ENCODE data around the gene DISP1.

Gene DISP1

DNA sequence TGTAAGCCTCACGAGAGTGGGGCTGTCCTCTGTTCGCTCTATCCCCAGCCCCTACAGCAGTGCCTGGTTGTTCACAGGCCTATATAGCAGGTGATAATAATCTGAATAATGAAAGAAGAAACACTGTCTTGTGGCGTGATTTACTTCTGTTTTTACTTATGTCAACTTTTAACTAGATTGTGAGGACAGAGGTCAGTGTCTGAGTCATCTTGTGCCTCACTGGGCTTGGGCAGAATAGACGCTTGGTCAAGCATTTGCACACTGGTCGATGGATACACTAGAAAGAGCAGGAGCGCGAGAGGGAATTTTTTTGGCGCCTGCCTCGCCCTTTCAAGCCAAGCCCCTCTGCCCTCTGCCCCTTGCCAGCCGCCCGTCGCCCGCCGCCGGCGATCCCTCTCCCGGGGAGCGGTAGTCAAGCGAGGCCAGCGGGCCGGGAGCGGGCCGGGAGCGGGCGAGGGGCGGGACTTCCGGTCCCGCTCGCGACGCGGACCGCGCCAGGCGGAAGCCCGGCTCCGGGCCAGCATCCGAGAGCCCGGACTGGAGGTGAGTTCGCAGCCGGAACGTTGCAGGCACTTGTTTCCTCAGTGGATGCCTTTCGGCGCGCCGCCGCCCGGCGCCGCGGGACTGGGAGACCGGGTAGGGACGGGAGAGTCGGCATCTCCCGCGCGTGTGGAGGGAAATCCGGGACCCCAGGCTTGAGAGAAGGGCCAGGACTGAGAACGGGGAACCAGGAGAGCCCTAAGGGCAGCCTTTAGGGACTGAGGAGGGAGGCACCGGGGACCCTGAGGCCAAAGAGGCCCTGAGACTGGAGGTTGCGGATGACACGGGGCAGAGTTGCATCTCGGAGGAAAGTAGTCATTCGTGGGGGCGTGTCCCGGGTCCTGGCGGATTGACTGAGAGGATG is at the start of gene DISP1:
DISP1 (plus strand) TSS at position 504 of the 904 bp plus-strand sequence. CDS start 127,785 bp downstream, outside the sequence.
- DNase-seq, result peak; percentile 63

GRCh38 chr1:222767152-222767571 is 47.7 kb upstream of the DISP1 start:
- DNase-seq, result no peak

- DNase-seq, result no peak
Measured at GRCh38 chr1:222768592-222768991, 46.2 kb upstream of the DISP1 start.

DNA sequence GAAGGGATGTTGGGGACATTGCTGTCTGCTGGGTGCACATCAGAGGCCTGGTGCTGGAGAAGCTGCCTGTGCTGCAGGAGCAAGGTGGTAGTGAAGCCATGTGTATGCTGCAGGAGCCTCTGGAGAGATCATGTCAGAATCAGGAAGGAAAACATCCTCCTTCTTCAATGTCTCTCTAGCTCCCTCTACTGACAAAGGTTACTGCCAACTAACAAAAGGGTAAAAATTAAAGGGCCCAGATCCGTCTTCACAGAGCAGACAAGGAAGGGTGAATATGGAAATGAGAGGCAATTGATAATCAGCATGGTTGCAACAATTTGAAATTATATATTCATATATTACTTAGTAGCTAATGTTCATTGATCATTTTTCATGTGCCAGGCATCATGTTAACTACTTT is 45.7 kb upstream of the DISP1 start:
- no peak for DNase-seq

GRCh38 chr1:222769971-222770620 is 44.7 kb upstream of the DISP1 start:
- no peak for DNase-seq

DNA sequence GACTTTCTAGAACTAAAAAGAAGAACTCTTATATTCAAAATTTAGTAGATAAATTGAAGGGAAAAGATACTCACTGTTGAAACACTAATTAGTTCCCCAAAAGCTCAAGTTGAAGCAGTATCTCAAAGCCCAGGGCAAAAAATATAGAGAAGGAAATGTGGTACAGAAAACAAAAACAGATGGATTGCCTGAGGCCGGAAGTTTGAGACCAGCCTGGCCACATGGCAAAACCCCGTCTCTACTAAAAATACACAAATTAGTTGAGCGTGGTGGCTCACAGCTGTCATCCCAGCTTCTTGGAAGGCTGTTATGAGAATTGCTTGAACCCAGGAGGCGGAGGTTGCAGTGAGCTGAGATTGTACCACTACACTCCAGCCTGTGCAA is 41.9 kb upstream of the DISP1 start:
- no peak for DNase-seq

DNA sequence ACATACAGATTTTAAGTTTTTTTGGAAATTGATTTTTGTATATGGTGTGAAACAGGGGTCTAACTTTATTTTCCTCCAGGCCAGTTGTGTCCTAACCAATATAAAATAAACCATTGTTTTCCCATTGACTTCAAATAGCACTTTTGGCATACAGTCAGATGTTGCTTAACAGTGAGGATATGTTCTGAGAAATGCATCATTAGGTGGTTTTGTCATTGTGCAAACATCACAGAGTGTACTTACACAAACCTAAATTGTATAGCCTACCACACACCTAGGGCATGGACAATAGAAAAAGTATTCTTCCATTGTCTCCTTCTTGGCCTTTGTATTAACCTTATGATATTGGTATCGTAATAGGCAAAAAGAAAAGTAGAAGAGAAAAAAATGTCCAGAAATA is 37.4 kb upstream of the DISP1 start:
- no peak for DNase-seq

DNA sequence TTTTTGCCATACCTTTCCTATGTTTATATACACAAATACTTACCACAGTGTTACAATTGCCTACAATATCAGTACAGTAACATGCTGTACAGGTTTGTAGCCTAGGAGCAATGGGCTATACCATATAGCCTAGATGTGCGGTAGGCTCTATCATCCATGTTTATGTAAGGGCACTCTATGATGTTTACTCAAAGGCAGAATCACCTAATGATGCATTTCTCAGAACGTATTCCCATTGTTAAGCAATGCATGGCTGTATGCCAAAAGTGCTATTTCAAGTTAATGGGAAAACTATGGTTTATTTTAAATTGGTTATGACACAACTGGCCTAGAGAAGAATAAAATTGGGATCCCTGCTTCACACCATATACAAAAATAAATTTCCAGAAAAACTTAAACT is 36.9 kb upstream of the DISP1 start:
- DNase-seq, result no peak

GRCh38 chr1:222781251-222781650 is 33.6 kb upstream of the DISP1 start:
- no peak for DNase-seq

GRCh38 chr1:222783051-222783450 is 31.8 kb upstream of the DISP1 start:
- DNase-seq, result no peak

GRCh38 chr1:222784371-222784770 is 30.5 kb upstream of the DISP1 start:
- no peak for DNase-seq

GRCh38 chr1:222784916-222785315 is 29.9 kb upstream of the DISP1 start:
- DNase-seq, result no peak

DNA sequence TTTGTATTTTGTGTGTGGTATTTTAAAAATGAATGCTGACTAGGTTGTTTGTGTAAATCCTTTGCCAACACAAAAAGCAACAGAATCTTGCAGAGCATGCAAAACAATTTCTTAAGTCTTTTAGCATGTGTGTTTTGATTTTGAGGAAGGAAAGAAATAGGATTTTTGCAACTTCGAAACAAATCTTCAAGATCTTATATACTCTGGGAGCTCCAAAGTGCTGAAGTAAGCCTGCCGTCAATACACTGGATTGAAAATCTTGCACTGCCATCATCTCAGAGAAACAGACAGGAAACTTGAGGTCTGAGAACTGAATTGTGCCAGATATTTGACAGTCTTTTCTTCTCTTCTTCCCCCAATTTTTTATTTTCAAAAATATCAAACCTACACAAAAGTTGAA is 29.3 kb upstream of the DISP1 start:
- DNase-seq, result no peak

DNA sequence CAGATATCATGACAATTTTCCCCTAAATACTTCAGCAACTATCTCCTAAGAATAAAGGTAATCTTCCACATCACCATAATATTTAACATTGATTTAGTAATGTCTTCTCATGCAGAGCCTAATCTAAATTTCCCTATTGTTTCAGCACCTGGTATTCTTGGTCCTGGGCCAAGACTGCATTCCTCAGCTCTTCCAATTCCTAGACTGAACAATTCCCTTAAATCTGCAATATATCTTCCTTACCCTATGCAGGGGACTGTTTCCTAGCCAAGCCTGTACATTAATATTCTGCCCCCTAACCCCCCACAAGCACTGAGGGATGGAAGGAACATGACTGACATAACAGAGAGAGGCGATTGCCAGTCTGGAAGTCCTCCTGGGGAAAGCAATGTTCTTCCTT is 28.7 kb upstream of the DISP1 start:
- no peak for DNase-seq

- DNase-seq, result no peak
Measured at GRCh38 chr1:222787729-222788128, 27.1 kb upstream of the DISP1 start.

DNA sequence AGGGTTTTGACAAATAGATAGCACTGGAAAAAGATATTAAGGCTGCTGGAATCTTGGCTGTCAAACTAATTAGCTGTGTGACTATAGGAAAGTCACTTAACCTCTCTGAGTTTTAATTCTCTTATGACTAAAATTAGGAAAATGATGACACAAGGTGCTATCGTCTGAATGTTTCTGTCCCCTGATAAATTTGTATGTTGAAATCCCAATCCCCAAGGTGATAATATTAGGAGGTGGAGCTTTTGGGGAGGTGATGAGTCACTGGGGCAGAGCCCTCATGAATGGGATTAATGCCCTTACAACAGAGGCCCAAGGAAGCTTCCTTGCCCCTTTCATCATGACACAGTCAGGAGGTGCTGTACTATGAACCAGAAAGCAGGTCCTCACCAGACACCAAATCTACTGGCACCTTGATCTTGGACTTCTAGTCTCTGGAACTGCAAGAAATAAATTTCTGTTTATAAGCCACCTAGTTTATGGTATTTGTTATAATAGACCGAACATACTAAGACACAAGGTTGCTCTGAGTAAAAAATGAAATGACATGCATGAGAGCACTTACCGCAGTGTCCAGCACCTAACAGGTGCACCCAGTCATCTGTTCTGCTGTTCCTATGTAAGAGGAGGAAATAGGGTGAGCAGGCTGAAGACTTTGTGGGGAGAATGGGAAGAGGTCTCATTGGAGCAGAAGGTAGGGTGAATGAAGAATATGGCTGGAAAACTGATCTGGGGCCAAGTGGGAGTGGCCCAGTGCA is 26.3 kb upstream of the DISP1 start:
- no peak for DNase-seq

DNA sequence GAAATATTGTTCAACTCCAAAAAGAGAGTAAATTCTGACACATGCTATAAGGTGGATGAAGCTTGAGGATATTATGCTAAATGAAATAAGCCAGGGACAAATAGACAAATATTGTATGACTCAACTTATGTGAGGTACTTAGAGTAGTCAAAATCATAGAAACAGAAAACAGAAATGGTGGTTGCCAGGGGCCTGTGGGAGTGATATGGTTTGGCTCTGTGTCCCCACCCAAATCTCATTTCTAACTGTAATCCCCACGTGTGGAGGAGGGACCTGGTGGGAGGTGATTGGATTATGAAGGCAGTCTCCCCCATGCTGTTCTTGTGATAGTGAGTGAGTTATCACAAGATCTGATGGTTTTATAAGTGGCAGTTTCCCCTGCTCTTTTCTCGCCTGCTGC is 24.7 kb upstream of the DISP1 start:
- DNase-seq, result no peak

- no peak for DNase-seq
Measured at GRCh38 chr1:222790520-222790919, 24.3 kb upstream of the DISP1 start.

- no peak for DNase-seq
Measured at GRCh38 chr1:222791006-222791710, 23.7 kb upstream of the DISP1 start.

DNA sequence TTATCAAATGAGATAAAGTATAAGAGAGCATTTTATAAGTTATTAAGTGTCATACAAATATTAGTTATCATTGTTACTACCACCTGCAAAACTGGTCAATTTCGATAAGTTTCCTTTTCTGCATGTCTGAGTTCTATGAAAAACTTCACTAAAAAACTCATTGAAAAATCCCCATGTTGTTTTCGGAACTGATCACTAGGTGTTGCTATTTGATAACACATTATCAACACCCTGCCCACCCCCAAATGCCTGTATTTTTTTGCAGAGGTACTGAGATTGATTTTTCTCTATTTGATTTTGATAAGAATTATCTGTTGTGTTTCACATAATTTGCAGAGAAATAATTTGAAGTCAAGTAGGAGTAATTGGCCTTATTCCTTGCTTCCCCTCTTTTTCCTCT is 22.1 kb upstream of the DISP1 start:
- DNase-seq, result no peak

- DNase-seq, result no peak
Measured at GRCh38 chr1:222794656-222795474, 20.0 kb upstream of the DISP1 start.

- no peak for DNase-seq
Measured at GRCh38 chr1:222798116-222798515, 16.7 kb upstream of the DISP1 start.

All from stimulated activated naive CD4-positive, alpha-beta T cell treated with Interleukin-2 at 50 U/mL for 16 hours (primary cell).